GM18508 (cell line): Measurements from ENCODE around the gene FRK.
"Not testable (repeated sequence)": the region's sequence is repeated elsewhere in the genome, so short reads cannot be mapped to it uniquely, and the experiment has no call there.

Experiments
- ATAC-seq: cut with Tn5 transposase; IDR thresholded peaks from one replicate; pipeline ENCODE4 v1.9.1; 2021; ENCODE audit warnings: moderate number of reproducible peaks; ENCODE audit not compliant: insufficient read depth, unreplicated experiment

Gene FRK

GRCh38 chr6:115896538-115897129 is 164.1 kb downstream of the FRK start:
- ATAC-seq: no peak

- no peak for ATAC-seq
These were observed 166.2 kb downstream of the FRK start for GRCh38 chr6:115894426-115894992.

GRCh38 chr6:115891750-115892149 is 168.9 kb downstream of the FRK start:
- no peak for ATAC-seq

GRCh38 chr6:115891111-115891669 is 169.5 kb downstream of the FRK start:
- ATAC-seq: peak; percentile 99

- no peak for ATAC-seq
These were observed 170.5 kb downstream of the FRK start for GRCh38 chr6:115890238-115890637.

GRCh38 chr6:115888687-115889470 is 171.8 kb downstream of the FRK start:
- ATAC-seq: not testable (repeated sequence)

- no peak for ATAC-seq
These were observed 172.8 kb downstream of the FRK start for GRCh38 chr6:115887891-115888290.

GRCh38 chr6:115885636-115886366 is 174.9 kb downstream of the FRK start:
- no peak for ATAC-seq

- no peak for ATAC-seq
These were observed 177.9 kb downstream of the FRK start for GRCh38 chr6:115882771-115883170.

- no peak for ATAC-seq
These were observed 178.5 kb downstream of the FRK start for GRCh38 chr6:115882174-115882573.
